OCI-LY3 (cell line): Measurements from ENCODE around the gene ACIN1.

ENCODE experiments used
- H2AFZ ChIP-seq: fragments of 200-600, 300-600 bp; shearing (Covaris generic); 2 replicates; pipeline ENCODE4 v1.6.0; 2014; ENCODE audit warnings: antibody characterized with exemption, low read depth, low read length
- H3K27ac ChIP-seq: fragments of 200-600, 300-600 bp; sonication (generic); 2 replicates; pipeline ENCODE4 v1.5.1; 2014; ENCODE audit warnings: mild to moderate bottlenecking, low read length, moderate library complexity, mixed read lengths
- H3K27me3 ChIP-seq: fragments of 200-600, 300-600 bp; sonication (generic); 2 replicates; pipeline ENCODE4 v1.6.1; 2014; ENCODE audit warnings: low read depth, low read length, mixed read lengths
- H3K36me3 ChIP-seq: fragments of 200-600, 300-600 bp; sonication (generic); replicated peaks from 2 replicates; pipeline ENCODE3; 2014; ENCODE audit warnings: low read depth, low read length, mixed read lengths
- H3K4me1 ChIP-seq: fragments of 300-600, 200-600 bp; sonication (generic); 2 replicates; pipeline ENCODE4 v1.6.1; 2014; ENCODE audit warnings: low read length, mixed read lengths
- H3K4me2 ChIP-seq: fragments of 200-600, 300-600 bp; sonication (generic); 2 replicates; pipeline ENCODE4 v1.6.1; 2014; ENCODE audit warnings: low read length, mixed read lengths
- H3K4me3 ChIP-seq: fragments of 300-600, 200-600 bp; sonication (generic); 2 replicates; pipeline ENCODE4 v1.5.1; 2014; ENCODE audit warnings: antibody characterized with exemption, mild to moderate bottlenecking, low read length, moderate library complexity
- H3K79me2 ChIP-seq: fragments of 300-600, 200-600 bp; shearing (Covaris generic); 2 replicates; pipeline ENCODE4 v1.6.1; 2014; ENCODE audit warnings: mild to moderate bottlenecking, low read length, mixed read lengths
- H3K9ac ChIP-seq: fragments of 300-600, 200-600 bp; shearing (Covaris generic); 2 replicates; pipeline ENCODE4 v1.6.0; 2014; ENCODE audit warnings: mild to moderate bottlenecking, low read length, moderate library complexity
- H3K9me3 ChIP-seq: fragments of 200-600, 300-600 bp; shearing (Covaris generic); 2 replicates; pipeline ENCODE4 v1.6.1; 2014; ENCODE audit warnings: low read length, mixed read lengths; ENCODE audit not compliant: insufficient read depth
- H4K20me1 ChIP-seq: fragments of 200-600, 300-600 bp; sonication (generic); 2 replicates; pipeline ENCODE4 v1.6.1; 2016; ENCODE audit warnings: low read length, mixed read lengths; ENCODE audit not compliant: insufficient read depth
- EZH2phosphoT487 ChIP-seq: fragments of 200-600 bp; shearing (Covaris generic); IDR thresholded peaks from 2 replicates; pipeline ENCODE4 v1.6.1; 2018; ENCODE audit warnings: antibody characterized with exemption, mixed run types, low read depth
- TF ChIP-seq, protein P1 (sequence below): fragments of 200-600, 300-600 bp; sonication (generic); IDR thresholded peaks from 2 replicates; pipeline ENCODE4 v1.5.1; 2014; ENCODE audit warnings: antibody characterized with exemption, low read length, low read depth

ACIN1 gene

GRCh38 chr14:23104070-23104590 is 9.2 kb upstream of the ACIN1 start:
- Histone ChIP-seq H3K27ac (no peak overlapping the region), H4K20me1 (no peaks in the 10 kb centered on the region), H2AFZ (no peak overlapping the region), H3K27me3 (no peaks in the 10 kb centered on the region), H3K4me2 (no peak overlapping the region), H3K36me3 (peaks cover 1% of the 10 kb centered on the region), H3K9me3 (no peaks in the 10 kb centered on the region), H3K79me2 (no peaks in the 10 kb centered on the region), H3K4me3 (no peak overlapping the region), H3K9ac (no peak overlapping the region), H3K4me1 (no peaks in the 10 kb centered on the region)
- TF ChIP-seq, protein P1, sequence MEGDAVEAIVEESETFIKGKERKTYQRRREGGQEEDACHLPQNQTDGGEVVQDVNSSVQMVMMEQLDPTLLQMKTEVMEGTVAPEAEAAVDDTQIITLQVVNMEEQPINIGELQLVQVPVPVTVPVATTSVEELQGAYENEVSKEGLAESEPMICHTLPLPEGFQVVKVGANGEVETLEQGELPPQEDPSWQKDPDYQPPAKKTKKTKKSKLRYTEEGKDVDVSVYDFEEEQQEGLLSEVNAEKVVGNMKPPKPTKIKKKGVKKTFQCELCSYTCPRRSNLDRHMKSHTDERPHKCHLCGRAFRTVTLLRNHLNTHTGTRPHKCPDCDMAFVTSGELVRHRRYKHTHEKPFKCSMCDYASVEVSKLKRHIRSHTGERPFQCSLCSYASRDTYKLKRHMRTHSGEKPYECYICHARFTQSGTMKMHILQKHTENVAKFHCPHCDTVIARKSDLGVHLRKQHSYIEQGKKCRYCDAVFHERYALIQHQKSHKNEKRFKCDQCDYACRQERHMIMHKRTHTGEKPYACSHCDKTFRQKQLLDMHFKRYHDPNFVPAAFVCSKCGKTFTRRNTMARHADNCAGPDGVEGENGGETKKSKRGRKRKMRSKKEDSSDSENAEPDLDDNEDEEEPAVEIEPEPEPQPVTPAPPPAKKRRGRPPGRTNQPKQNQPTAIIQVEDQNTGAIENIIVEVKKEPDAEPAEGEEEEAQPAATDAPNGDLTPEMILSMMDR = no peak
- no peak for TF ChIP-seq EZH2phosphoT487

- Histone ChIP-seq H3K4me1 (no peaks in the 10 kb centered on the region), H3K9me3 (no peaks in the 10 kb centered on the region), H3K36me3 (peaks cover 7% of the 10 kb centered on the region), H3K4me2 (no peak overlapping the region), H3K27ac (no peak overlapping the region), H3K9ac (no peak overlapping the region), H4K20me1 (no peaks in the 10 kb centered on the region), H3K79me2 (no peaks in the 10 kb centered on the region), H2AFZ (no peak overlapping the region), H3K27me3 (no peaks in the 10 kb centered on the region), H3K4me3 (no peak overlapping the region)
- TF ChIP-seq EZH2phosphoT487 = no peak
- TF ChIP-seq, protein P1 = no peak
Measured at GRCh38 chr14:23103581-23103980, 8.6 kb upstream of the ACIN1 start.

DNA sequence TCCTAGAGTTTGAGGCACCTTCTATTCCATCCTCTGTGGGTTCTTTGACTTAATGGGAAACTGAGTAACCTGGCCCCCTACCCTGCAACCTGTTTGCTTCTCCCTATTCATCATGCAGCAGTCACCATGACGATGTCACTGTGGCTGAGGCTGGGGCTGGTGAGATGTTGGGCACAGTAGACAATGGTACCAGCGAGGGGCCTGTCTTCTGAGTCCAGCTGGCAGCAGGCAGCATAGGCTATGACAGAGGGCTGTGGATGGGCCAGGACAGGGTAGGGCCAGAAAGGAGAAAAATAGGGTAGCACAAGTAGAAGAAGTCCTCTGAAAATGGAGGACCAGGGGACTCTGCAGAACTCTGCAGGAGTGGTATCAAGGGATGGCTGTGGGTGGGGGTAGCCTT is 7.9 kb upstream of the ACIN1 start:
- H3K4me2 ChIP-seq = no peak overlapping the region
- no peak for TF ChIP-seq EZH2phosphoT487
- TF ChIP-seq, protein P1 = no peak
- peaks cover 5% of the 10 kb centered on the region; the same call in 1 of the 2 replicates for H3K79me2 ChIP-seq
- no peak overlapping the region for H3K4me3 ChIP-seq
- no peaks in the 10 kb centered on the region for H3K27me3 ChIP-seq
- no peak overlapping the region for H2AFZ ChIP-seq
- no peaks in the 10 kb centered on the region for H4K20me1 ChIP-seq
- H3K36me3 ChIP-seq = peaks cover 14% of the 10 kb centered on the region
- H3K9me3 ChIP-seq = no peaks in the 10 kb centered on the region
- H3K4me1 ChIP-seq = no peaks in the 10 kb centered on the region
- H3K9ac ChIP-seq = no peak overlapping the region
- H3K27ac ChIP-seq = no peak overlapping the region

- H3K79me2 ChIP-seq = peaks cover 12% of the 10 kb centered on the region
- no peak overlapping the region for H3K9ac ChIP-seq
- no peaks in the 10 kb centered on the region for H4K20me1 ChIP-seq
- H3K36me3 ChIP-seq = peaks cover 18% of the 10 kb centered on the region
- H3K9me3 ChIP-seq = no peaks in the 10 kb centered on the region
- no peak overlapping the region for H3K27ac ChIP-seq
- H3K4me2 ChIP-seq = no peak overlapping the region
- TF ChIP-seq, protein P1 = no peak
- TF ChIP-seq EZH2phosphoT487 = no peak
- no peaks in the 10 kb centered on the region for H3K27me3 ChIP-seq
- no peak overlapping the region for H3K4me3 ChIP-seq
- H3K4me1 ChIP-seq = no peaks in the 10 kb centered on the region
- no peak overlapping the region for H2AFZ ChIP-seq
Measured at GRCh38 chr14:23101986-23102625, 7.2 kb upstream of the ACIN1 start.
